HG02588 (cell line): Measurements from ENCODE around the gene MAPK6.
"Not testable (repeated sequence)": the region's sequence is repeated elsewhere in the genome, so short reads cannot be mapped to it uniquely, and the experiment has no call there.

Experiments used
- ATAC-seq: cut with Tn5 transposase; IDR thresholded peaks from one replicate; pipeline ENCODE4 v1.9.1; 2021; ENCODE audit warnings: mild to moderate bottlenecking, moderate library complexity; ENCODE audit not compliant: unreplicated experiment

MAPK6 gene

DNA sequence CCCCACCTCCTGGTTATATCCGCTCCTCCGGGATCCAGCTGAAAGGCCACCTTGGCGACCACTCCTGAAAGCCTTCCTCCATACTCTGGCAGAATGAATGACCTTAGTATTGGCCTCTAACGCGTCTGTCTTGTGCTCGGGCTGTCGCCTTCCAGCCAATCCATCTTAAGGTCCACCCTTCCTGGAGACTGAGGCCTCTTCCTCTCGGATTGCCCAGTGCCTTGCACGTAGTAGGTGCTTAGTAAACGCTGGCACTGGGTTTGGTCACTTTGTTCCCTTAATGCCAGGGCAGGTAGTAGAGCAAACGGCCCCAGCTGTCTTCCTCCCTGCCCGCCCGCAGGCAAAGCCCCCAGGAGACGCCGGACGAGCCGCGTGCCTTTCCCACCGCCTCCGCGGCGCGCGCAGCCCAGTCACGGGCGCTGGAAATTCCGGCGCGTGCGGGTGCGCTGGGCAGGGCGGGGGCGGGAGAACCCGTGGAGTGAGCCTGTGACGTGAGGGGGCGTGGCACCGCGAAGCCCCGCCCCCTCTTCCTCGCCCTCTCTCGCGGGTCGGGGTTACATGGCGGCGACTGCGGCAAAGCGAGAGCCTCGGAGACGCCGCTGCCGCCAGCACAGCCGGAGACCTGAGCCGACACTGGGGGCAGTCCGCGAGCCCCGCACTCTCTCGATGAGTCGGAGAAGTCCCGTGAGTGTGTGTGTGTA, at the start of gene MAPK6:
Gene MAPK6, plus strand, starts transcription at position 527 of the 701 bp plus-strand sequence. CDS start 27,242 bp downstream, outside the sequence.
- peak; percentile 70 for ATAC-seq

DNA sequence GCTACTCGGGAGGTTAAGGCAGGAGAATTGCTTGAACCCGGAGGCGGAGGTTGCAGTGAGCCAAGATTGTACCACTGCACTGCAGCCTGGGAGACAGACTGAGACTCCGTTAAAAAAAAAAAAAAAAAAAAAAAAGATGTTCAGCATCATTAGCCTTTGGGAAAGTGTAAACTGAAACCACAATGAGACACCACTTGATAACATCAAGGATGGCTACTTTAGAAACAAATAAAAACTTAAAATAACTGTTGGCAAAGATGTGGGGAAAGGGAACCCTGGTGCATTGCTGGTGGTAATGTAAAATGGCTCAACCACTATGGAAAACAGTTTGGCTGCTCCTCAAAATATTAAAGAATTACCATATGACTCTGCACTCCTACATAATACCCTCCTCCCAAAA, 49.3 kb upstream of the MAPK6 start:
- no peak for ATAC-seq

DNA sequence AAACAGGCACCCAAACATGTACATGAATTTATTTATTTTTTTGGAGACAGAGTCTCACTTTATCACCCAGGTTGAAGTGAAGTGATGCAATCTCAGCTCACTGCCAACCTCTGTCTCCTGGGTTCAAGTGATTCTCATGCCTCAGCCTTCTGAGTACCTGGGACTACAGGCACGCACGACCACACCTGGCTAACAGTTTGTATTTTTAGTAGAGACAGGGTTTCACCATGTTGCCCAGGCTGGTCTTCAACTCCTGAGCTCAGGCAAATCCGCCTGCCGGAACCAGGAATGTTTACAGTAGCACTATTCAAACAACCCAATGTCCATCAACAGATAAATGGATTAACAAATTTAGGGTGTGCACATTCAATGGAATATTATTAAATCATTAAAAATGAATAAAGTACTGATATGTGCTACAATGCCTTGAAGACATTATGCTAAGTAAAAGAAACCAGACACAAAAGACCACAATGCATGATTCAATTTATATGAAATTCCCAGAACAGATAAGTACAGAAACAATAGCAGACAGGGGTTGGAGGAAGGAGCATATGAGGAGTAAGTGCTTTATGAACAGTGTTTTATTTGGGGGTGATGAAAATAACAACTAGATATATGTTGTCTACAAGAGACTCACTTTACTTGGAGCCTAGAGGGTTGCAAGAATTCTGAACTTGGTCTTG, 48.7 kb upstream of the MAPK6 start:
- ATAC-seq: no peak

DNA sequence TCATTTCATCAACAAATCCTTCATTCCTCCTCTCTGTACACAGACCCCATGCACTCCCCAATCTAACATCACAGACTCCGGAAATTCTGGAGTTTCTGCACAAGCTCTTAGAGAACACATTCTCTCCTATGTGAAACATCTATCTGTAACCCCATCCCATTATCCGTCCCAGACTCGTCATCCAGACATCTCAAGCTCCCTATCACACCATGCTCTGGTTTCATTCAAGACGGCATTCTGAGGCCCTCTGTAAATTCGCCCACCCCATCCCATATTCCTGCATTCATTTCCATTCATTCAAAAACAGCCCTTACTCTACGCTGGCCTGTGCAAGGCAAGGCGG, 48.0 kb upstream of the MAPK6 start:
- no peak for ATAC-seq

DNA sequence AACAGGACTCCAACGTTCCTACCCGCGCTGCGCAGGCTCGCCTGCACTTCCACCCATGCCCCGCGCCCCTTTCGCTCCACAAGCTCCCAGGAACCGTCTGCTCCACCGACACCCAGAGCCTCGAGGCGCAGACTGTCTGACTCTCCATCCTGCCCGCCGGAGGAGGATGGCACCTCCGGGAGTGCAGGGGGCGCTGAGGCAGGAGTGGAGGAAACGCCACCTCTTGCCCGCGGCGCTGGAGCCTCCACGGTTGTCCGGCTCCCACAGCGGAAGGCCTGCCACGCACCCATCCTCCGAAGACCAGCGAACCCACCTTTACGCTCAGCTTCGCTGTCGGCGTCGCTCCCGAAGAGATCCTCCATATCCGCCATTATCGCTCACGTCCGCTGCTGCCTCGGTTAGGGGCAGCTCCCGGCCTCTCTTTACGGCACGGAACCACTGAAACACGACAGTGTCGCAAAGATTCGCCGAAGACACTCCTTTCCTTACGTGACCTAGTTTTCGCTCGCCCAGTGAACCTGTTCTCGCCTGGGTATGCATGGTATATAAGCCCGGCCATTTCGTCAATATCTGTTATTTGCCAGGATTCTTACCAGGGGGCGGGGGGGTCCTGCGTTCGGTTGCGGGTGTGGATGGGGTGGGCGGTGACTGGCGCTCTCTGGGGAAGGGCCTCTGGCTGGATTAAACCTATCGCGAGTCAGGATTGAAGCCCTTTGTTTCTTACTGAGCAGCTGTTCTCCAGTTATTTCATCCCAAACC, 47.5 kb upstream of the MAPK6 start, which contains the start of gene LEO1:
Gene LEO1, minus strand, starts transcription at position 404 of the 759 bp plus-strand sequence. Its CDS starts 33 bp downstream, at position 371.
- peak; percentile 85 for ATAC-seq

- no peak for ATAC-seq
Observed at GRCh38 chr15:51973220-51973619, 45.8 kb upstream of the MAPK6 start.

- ATAC-seq: no peak
Observed at GRCh38 chr15:51973775-51974174, 45.2 kb upstream of the MAPK6 start.

GRCh38 chr15:51982013-51982769, 36.8 kb upstream of the MAPK6 start:
- peak; percentile 91 for ATAC-seq

- no peak for ATAC-seq
Observed at GRCh38 chr15:51982770-51983103, 36.3 kb upstream of the MAPK6 start.

DNA sequence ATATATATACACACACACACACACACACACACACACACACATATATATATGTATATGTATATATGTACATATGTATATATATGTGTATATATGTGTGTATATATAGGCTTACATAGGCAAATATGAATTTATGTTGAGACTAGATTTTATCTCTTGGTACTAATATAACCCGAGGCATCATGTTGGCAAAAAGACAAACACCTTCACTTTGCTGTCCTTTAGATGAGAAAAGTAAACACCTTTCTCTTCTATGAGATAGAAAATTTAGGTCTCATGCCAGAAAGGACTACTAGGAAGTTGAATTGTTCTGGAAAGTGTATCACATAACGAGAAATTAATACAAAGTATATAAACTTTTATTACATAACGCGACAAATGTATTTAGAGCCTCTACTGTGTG, 27.9 kb upstream of the MAPK6 start:
- no peak for ATAC-seq

GRCh38 chr15:51992953-51993352, 26.1 kb upstream of the MAPK6 start:
- no peak for ATAC-seq

DNA sequence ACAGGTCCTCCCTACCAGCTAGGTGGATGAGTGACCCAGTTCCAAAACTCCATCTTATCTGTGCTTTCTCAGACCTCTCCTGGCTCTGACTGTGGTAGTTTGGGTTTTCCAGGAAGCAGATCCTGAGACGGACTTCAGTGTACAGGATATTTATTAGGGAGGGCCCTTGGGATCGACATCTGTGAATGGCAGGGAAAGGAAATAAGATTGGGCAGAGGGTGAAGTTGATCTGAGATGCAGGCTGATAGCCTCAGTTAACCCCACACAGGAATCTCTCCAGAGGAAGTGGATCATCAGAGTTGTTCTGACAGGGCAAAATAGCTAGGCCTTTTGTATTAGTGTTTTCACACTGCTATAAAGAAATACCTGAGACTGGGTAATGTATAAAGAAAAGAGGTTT, 16.7 kb upstream of the MAPK6 start:
- ATAC-seq: no peak

DNA sequence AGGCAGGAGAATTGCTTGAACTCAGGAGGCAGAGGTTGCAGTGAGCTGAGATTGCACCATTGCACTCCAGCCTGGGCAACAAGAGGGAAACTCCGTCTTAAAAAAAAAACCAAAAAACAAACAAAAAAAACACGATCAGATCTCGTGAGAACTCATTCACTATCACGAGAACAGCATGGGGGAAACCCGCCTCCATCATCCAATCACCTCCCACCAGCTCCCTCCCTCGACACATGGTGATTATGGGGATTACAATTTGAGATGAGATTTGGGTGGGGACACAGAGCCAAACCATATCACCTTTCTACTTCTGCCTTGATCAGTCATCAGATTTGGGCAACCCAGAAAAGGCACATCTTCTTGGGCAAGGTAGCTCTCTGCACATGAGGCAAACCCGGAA, 15.9 kb upstream of the MAPK6 start:
- not testable (repeated sequence) for ATAC-seq

DNA sequence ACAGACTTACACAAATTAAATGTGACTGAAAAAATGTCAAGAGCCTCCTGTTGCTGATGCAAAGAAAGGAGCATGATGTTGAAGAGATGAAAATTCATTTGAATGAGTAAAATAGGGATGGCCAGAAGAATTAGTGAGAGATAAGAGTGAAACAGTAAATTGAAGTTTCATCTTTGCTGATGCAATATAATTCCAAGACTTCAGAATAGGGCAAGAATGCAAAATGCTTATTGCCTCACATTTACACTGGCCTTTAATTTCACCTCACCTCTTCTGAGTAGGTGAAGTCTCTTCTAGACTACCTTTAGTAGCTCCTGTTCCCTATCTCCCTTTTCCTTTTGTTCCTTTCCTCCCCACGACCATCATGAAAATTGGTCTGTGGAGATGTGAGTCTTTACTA, 15.3 kb upstream of the MAPK6 start:
- ATAC-seq: no peak

GRCh38 chr15:52004806-52005205, 14.2 kb upstream of the MAPK6 start:
- no peak for ATAC-seq

GRCh38 chr15:52005748-52006701, 13.0 kb upstream of the MAPK6 start:
- ATAC-seq: peak; percentile 75

- ATAC-seq: peak; percentile 33
Observed at GRCh38 chr15:52006702-52007340, 12.2 kb upstream of the MAPK6 start.

- no peak for ATAC-seq
Observed at GRCh38 chr15:52008359-52008697, 10.7 kb upstream of the MAPK6 start.

- ATAC-seq: no peak
Observed at GRCh38 chr15:52008698-52009434, 10.2 kb upstream of the MAPK6 start.
